Measurements from ENCODE around the gene CCDC91.

GRCh38 chr12:28242129-28242495, 51.9 kb downstream of the CCDC91 start:
- no peak for TF ChIP-seq CTCF (IDR thresholded peaks at IDR 0.05)
- TF ChIP-seq CREB1 (CRISPR knock-in tag; IDR thresholded peaks at IDR 0.05) = no peak
- TF ChIP-seq ZNF281 (CRISPR knock-in tag; IDR thresholded peaks at IDR 0.05) = no peak
- no peak for TF ChIP-seq ZSCAN18 (CRISPR knock-in tag; IDR thresholded peaks at IDR 0.05)
